Activated T-cell treated with anti-CD3 and anti-CD28 coated beads, Interleukin-2, amount 50 U/mL, for 24 hours (primary cell): ENCODE data around the gene INPP1.

ENCODE experiments used
- DNase-seq: peaks from one replicate; pipeline ENCODE4 v3.0.0-alpha.2; 2020
- H3K27ac Mint-ChIP-seq: 2 replicates; pipeline ENCODE4 v1.8.0; 2020; ENCODE audit warnings: mild to moderate bottlenecking, mixed read lengths
- H3K27me3 Mint-ChIP-seq: 2 replicates; pipeline ENCODE4 v1.8.0; 2020; ENCODE audit warnings: mixed read lengths
- H3K36me3 Mint-ChIP-seq: 2 replicates; pipeline ENCODE4 v1.8.0; 2020; ENCODE audit warnings: low read depth, mixed read lengths
- H3K4me1 Mint-ChIP-seq: 2 replicates; pipeline ENCODE4 v1.8.0; 2020; ENCODE audit warnings: low read depth, mixed read lengths
- H3K4me3 Mint-ChIP-seq: 2 replicates; pipeline ENCODE4 v1.8.0; 2020; ENCODE audit warnings: mild to moderate bottlenecking, moderate library complexity, mixed read lengths
- H3K9me3 Mint-ChIP-seq: 2 replicates; pipeline ENCODE4 v1.8.0; 2020; ENCODE audit warnings: mixed read lengths

Gene INPP1

DNA sequence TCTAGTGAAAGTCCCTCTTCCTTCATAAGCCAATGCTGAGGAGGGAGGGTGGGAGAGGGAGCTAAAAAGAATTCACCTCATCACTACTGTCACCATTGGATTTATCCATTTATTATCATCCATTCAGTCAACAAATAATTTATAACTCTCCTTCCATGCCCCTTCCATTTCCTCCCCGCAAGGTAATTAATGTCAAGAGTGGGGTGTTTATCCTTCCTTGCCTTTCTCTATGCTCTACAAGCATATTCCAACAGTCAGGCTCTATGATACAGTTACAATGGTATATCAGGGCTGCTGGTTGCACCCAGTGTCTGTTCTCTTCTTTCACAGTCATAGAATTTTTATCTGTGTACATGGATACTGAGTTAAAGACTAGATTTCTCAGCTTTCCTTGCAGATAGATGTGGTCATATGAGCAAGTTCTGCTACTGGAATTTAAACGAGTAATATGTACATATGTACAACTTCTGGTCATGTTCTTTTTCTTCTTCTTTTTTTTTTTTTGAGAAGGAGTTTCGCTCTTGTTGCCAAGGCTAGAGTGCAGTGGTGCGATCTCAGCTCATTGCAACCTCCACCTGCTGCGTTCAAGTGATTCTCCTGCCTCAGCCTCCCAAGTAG lies 59.7 kb downstream of the INPP1 start:
- DNase-seq, result no peak
- Mint-ChIP-seq H3K4me1 (peaks cover 2% of the 10 kb centered on the region), H3K36me3 (no peaks in the 10 kb centered on the region), H3K27ac (no peak overlapping the region), H3K4me3 (no peak overlapping the region), H3K27me3 (no peaks in the 10 kb centered on the region), H3K9me3 (no peaks in the 10 kb centered on the region)

DNA sequence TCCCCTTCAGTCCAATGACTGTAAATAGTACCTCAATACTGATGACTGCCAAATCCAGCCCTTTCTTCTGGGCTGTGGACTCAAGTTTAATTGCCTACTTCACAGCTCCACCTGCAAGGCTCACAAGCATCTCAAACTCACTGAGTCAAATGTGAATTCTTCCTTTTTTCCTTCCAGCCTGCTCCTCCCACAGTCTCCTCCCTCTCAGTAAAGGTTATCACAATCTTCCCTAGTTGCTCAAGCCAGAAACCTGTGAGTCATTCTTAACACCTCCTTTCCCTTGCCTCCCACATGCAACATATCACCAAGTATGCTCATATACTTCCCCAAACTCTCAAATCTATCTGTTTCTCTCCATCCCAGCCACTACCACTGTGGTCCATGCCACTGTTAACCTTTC lies 61.1 kb downstream of the INPP1 start:
- Mint-ChIP-seq H3K4me1 (peaks cover 6% of the 10 kb centered on the region), H3K36me3 (peaks cover 5% of the 10 kb centered on the region), H3K27me3 (no peaks in the 10 kb centered on the region), H3K9me3 (no peaks in the 10 kb centered on the region), H3K27ac (no peak overlapping the region), H3K4me3 (no peak overlapping the region)
- DNase-seq, result no peak

DNA sequence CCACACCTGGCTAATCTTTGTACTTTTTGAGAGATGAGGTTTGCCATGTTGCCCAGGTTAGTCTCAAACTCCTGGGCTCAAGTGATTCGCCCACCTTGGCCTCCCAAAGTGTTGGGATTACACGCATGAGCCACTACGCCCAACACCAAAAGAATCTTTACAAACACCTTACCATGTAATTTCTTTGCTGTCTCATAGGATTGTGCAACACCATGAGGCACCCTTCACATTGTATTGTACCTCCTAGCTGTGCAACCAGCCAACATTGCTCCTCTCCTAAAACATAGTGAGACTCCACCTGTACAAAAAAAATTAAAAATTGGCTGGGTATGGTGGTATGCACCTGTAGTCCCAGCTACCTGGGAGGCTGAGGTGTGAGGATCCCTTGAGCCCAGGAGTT lies 61.7 kb downstream of the INPP1 start:
- Mint-ChIP-seq H3K9me3 (no peaks in the 10 kb centered on the region), H3K36me3 (peaks cover 5% of the 10 kb centered on the region), H3K4me1 (peaks cover 12% of the 10 kb centered on the region), H3K4me3 (no peak overlapping the region), H3K27me3 (no peaks in the 10 kb centered on the region), H3K27ac (no peak overlapping the region)
- no peak for DNase-seq

DNA sequence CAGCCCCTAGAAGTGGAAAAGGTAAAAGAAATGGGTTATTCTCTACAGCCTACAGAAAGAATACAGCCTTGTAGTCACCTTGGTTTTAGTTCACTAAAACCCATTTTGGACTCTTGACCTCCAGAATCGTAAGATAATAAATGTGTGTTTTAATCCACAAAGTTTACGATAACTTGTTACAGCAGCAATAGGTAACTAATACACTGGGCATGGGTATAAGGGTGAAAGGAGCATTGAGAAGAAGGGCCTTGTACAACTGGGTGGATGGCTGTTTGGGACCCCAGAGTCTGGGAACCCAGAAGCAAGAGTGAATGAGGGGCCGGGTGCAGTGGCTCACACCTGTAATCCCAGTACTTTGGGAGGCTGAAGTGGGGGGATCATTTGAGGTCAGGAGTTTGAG lies 62.6 kb downstream of the INPP1 start:
- H3K9me3 Mint-ChIP-seq, result no peaks in the 10 kb centered on the region
- H3K4me1 Mint-ChIP-seq, result peaks cover 17% of the 10 kb centered on the region
- DNase-seq, result no peak
- no peak overlapping the region for H3K4me3 Mint-ChIP-seq
- no peak overlapping the region for H3K27ac Mint-ChIP-seq
- no peaks in the 10 kb centered on the region for H3K27me3 Mint-ChIP-seq
- peaks cover 5% of the 10 kb centered on the region for H3K36me3 Mint-ChIP-seq

DNA sequence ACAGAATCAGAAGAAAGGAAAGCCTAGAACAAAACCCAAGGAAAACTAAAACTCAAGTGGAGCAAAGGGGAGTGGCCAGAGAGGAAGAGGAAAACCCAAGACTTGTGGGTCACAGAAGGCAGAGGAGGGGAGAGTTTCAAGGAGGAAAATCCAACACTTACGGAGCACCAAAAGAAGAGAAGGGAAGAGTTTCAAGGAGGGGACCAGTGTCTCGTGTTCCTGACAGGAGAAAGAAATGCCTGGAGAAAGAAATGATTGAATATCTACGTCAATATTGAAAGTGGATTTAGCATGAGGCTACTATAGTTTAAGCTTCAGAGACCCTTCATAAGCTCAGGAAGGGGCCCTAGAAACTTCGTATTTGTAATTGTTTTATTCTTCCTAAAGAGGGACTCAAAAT lies 63.4 kb downstream of the INPP1 start:
- H3K27me3 Mint-ChIP-seq, result no peaks in the 10 kb centered on the region
- no peak overlapping the region for H3K4me3 Mint-ChIP-seq

DNA sequence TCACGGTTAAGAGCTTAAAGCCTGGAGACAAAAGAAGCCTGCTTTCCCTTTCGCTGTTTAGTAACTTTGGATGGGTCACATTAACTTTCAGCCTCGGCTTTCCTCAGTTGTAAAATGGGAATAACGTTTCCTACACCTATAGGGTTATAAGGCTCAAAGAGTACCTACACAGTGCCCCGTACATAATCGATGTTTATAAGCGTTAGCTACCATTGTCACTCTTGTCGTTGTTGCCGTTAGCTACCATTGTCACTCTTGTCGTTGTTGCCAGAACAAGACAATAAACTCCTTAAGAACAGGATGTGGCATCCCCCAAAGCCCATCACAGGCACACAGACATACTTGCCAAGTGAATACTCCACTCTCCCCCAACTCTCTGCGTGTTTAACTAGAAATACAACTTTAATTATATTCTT lies 63.9 kb downstream of the INPP1 start:
- Mint-ChIP-seq H3K36me3 (peaks cover 14% of the 10 kb centered on the region), H3K9me3 (no peaks in the 10 kb centered on the region), H3K27me3 (no peaks in the 10 kb centered on the region), H3K4me1 (peaks cover 30% of the 10 kb centered on the region), H3K27ac (peak overlapping the region; percentile 94), H3K4me3 (no peak overlapping the region)
- DNase-seq, result no peak

More for the DNA sequence above, 63.4 kb downstream of the INPP1 start:
- Mint-ChIP-seq H3K4me1 (peaks cover 25% of the 10 kb centered on the region), H3K9me3 (no peaks in the 10 kb centered on the region), H3K27ac (no peak overlapping the region), H3K36me3 (peaks cover 10% of the 10 kb centered on the region)
- no peak for DNase-seq

DNA sequence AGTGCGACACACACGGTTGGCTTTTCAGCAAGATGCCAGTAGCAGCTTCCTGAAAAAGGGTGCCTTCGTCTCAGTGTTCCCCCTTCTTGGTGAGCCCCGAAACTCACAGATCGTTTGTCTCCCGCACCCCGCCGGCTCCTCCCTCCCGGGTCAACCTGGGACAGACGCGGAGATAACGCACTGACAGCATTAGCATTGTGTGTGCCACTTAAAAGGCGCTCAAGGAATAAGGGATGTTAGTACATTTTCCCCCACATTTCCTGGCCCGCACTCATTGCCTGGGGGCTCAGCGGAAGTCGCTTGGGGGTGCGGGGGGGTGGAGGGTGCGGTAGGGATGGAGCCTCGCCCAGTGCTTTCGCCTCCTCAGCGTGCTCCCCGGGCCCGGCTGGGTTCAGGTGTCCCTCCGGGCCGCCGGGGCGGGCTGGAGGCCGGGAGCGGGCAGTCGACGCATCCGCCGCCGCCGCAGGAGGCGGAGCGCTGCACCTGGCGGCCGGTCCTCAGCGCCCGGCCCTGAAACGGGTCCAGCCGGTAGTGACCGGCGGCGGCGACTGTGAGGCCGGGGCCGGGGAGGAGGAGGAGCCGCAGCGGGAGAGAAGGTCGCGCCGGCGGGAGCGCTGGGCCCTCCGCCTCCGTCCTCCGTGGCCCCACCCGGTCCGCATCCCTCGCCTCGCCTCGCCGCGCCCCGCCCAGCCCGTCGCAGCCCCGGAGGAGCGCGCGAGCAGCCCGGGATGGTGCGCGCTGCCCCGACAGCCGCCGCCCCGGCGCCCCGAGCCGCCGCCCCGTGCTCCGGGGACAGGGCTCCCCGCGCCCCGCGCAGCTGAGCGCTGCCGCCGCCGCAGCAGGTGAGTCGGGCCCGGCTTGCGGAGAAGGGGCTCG lies 64.5 kb downstream of the INPP1 start, which contains the start of gene MFSD6:
MFSD6 (plus strand) TSS at position 694 of the 876 bp plus-strand sequence. CDS start 27,675 bp downstream, outside the sequence.
- Mint-ChIP-seq H3K4me3 (peak within 1 kb of the TSS; percentile 87), H3K27me3 (no peaks in the 10 kb centered on the region), H3K27ac (peak within 1 kb of the TSS; percentile 94), H3K36me3 (peaks cover 14% of the 10 kb centered on the region), H3K4me1 (peaks cover 36% of the 10 kb centered on the region), H3K9me3 (no peaks in the 10 kb centered on the region)
- peak; percentile 84 for DNase-seq

DNA sequence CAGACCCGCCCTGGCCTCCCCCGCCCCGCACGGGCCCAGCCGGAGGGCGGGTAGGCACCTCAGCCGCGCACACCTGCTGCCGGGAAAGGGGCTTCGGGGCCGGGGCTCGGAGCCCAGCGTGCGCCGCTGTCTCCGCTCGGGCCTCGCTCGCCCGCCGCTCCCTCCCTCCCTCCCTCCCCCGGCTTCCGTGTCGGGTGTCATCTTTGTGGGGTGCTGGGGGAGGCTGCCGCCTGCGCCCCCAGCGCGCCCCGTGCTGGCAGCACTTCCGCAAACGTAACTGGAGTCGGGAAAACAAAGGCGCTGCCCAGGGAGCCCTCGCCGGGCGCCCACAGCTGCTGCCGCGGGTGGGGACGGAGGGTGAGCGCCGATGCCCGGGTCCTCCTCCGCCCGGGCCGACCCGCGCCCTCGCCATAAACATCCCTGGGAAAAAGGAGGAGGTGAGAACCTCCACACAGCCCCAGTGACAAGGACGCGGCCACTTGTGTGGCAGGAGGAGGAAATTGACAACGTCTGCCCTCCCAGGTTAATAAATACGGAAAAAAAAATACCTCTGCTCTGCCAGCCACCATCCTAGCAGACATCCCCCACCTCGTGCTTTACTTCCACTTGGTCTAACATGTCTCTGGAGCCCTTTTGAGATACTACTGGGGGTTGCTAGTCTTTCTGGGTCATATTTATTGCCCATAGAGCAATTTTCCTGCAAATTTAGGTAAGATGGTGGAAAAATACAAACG lies 65.3 kb downstream of the INPP1 start:
- Mint-ChIP-seq H3K36me3 (peaks cover 15% of the 10 kb centered on the region), H3K4me3 (peak overlapping the region; percentile 87), H3K9me3 (no peaks in the 10 kb centered on the region), H3K27me3 (no peaks in the 10 kb centered on the region), H3K4me1 (peaks cover 43% of the 10 kb centered on the region), H3K27ac (peak overlapping the region; percentile 94)
- DNase-seq, result no peak

DNA sequence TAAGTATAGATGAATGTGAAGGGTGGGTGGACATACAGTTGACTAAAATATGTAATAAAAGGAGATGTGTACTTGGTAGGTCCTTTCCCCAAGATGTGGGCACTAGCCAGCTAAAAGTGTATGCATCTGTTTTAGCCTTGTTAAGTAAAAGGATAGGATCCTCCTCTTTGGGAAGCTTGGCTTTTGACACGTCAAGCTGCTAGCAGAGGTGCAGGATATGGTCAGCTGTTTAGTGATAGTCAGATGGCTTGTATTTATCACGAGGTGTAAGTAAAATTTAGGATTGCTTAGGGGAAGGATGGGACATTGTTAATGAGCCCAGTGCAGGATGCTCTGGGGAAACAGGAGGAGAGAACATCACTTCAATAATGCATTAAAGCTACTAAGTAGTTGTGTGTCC lies 66.2 kb downstream of the INPP1 start:
- peak overlapping the region; percentile 87 for H3K4me3 Mint-ChIP-seq
- no peaks in the 10 kb centered on the region for H3K27me3 Mint-ChIP-seq
- DNase-seq, result no peak
- H3K4me1 Mint-ChIP-seq, result peaks cover 50% of the 10 kb centered on the region
- peak overlapping the region; percentile 94 for H3K27ac Mint-ChIP-seq
- H3K9me3 Mint-ChIP-seq, result no peaks in the 10 kb centered on the region
- peaks cover 16% of the 10 kb centered on the region for H3K36me3 Mint-ChIP-seq

DNA sequence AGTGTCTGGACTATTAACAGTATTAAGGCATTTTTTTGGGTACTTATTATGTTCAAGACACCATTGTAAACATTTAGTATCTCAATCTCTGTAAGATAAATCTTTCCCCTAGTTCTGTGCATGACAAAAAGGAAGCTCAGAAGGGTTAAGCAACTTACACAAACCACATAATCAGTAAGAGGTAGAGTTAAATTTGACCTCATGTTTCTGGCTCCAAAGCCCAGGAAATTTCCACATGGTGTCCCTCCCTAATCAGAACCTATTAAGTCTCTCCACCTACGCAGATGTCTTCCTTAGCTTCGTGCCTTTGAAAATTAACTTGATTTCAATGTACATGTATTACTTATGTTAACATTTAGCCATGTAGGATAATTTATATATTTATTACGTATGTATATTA lies 66.8 kb downstream of the INPP1 start:
- Mint-ChIP-seq H3K9me3 (no peaks in the 10 kb centered on the region), H3K4me3 (peak overlapping the region; percentile 87), H3K27ac (peak overlapping the region; percentile 94), H3K36me3 (peaks cover 16% of the 10 kb centered on the region), H3K4me1 (peaks cover 52% of the 10 kb centered on the region), H3K27me3 (no peaks in the 10 kb centered on the region)
- no peak for DNase-seq

DNA sequence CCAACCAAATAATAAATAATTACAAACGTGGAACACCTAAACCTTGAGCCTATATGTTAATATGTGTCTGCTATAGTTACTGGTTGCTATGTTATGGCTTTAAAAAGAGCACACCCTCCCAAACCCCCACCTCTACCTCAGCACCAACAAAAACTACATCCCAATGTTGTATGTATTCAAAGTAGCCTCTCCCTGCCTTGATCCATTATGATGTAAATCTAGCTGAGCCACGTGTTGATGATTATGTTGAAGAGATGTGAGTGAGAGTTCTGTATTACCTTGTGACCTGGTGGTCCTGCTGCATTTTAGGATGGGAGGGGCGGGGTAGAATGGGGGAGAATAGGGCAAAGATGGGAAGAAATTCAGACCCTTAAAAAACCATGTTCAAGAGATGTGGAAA lies 69.6 kb downstream of the INPP1 start:
- Mint-ChIP-seq H3K9me3 (no peaks in the 10 kb centered on the region), H3K27ac (no peak overlapping the region), H3K4me1 (peaks cover 77% of the 10 kb centered on the region), H3K4me3 (no peak overlapping the region), H3K36me3 (peaks cover 24% of the 10 kb centered on the region), H3K27me3 (no peaks in the 10 kb centered on the region)
- no peak for DNase-seq

DNA sequence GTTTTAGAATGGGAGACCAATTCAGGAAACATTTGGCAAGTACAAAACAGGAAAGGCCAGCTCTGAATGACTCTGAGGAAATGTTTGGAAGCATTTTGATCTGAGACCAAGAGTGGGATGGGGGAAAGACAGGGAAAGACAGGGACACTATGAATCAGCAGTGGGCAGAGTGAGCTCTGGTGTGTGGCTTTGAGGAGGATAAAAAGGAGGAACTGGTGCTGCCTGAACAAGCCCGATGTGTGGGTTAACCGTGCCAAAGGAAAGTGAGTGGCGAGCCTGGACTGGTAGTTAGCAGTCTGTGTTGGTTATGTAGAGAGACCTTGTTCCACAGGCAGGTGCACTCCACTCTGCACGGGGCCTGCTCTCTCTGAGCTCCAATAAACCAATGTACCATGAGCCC lies 70.0 kb downstream of the INPP1 start:
- H3K4me1 Mint-ChIP-seq, result peaks cover 81% of the 10 kb centered on the region
- DNase-seq, result no peak
- peaks cover 27% of the 10 kb centered on the region for H3K36me3 Mint-ChIP-seq
- no peaks in the 10 kb centered on the region for H3K9me3 Mint-ChIP-seq
- H3K4me3 Mint-ChIP-seq, result no peak overlapping the region
- peak overlapping the region; percentile 54 for H3K27ac Mint-ChIP-seq
- H3K27me3 Mint-ChIP-seq, result no peaks in the 10 kb centered on the region

DNA sequence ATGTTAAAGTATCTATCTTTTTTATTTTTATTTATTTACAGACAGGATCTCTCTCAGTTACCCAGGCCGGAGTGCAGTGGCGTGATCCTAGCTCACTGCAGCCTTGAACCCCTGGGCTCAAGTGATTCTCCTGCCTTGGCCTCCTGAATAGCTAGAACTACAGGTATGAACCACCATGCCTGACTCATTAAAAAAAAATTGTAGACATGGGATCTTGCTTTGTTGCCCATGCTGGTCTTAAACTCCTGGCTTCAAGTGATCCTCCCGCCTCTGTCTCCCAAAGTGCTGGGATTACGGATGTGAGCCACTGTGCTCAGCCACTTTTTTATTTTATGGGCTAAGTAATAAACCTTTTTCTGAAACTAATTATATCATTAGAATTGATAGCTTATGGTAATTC lies 71.9 kb downstream of the INPP1 start:
- H3K9me3 Mint-ChIP-seq, result no peaks in the 10 kb centered on the region
- no peak for DNase-seq
- peaks cover 83% of the 10 kb centered on the region for H3K4me1 Mint-ChIP-seq
- H3K4me3 Mint-ChIP-seq, result peak overlapping the region; percentile 53
- H3K36me3 Mint-ChIP-seq, result peaks cover 32% of the 10 kb centered on the region
- peak overlapping the region; percentile 88 for H3K27ac Mint-ChIP-seq
- no peaks in the 10 kb centered on the region for H3K27me3 Mint-ChIP-seq

DNA sequence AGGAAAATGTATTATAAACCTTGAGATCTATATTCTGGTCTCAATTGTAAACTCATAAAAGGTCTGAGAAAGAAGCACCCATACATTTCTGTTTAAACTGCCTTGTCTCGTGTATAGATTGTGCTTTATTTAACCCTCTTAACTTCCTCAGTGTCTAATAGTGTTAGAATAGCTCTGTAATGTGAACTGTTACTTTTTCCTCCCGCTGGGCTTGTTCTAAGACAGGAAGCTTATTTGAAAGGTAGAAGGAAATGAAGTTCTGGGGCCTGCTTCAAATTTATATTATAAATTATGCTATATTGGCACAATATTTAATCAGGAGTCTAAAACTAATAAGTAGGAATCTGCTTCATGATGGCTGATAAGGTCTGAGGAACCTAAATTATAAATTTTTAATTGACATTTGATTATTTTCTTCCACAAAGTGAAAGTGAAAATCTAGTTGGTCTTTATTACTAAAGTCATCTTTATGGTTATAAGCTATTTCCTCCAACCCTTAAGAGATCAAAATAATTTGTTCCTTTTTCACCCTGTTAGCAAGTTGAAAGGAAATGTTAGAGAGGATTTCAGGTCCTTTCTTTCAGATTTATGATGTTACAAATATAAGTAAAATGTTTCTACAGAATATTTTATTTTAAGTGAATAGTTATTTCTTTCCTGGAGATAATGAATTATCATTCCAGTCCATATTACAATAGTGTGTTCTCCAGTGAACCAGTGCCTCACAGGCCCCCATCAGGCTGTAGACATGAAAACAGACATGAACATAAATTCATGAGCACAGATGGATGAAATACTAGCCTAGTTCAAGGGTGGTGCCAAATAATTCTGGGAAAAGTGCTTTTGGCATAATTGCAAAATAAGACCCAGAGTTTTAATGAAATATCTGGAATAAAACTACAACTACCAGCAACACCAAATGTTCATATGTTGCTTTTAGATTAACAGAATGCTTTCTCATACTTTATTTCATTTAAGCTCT lies 72.7 kb downstream of the INPP1 start:
- Mint-ChIP-seq H3K9me3 (no peaks in the 10 kb centered on the region), H3K27me3 (no peaks in the 10 kb centered on the region), H3K36me3 (peaks cover 40% of the 10 kb centered on the region), H3K4me1 (peaks cover 87% of the 10 kb centered on the region), H3K4me3 (peak overlapping the region; percentile 53), H3K27ac (peak overlapping the region; percentile 88)
- DNase-seq, result no peak
